Retinal pigment epithelial cell (primary cell): ENCODE measurements around the gene PTGER4.

Source experiments
- DNase-seq: peaks from one replicate; pipeline ENCODE4 v3.0.0-alpha.2; 2010; ENCODE audit warnings: low read depth
- H3K4me3 ChIP-seq: 2 replicates; pipeline ENCODE4 v1.5.1; 2011; ENCODE audit warnings: mild to moderate bottlenecking, low read length, control low read depth, moderate library complexity
- CTCF ChIP-seq: conservative IDR thresholded peaks from 2 replicates; pipeline ENCODE4 v1.5.1; 2011; ENCODE audit warnings: low read depth, low read length, control low read depth, inconsistent platforms

The PTGER4 gene

GRCh38 chr5:40674661-40675235 is 5.0 kb upstream of the PTGER4 start:
- no peak overlapping the region for H3K4me3 ChIP-seq
- TF ChIP-seq CTCF = no peak
- DNase-seq = no peak

- no peak overlapping the region for H3K4me3 ChIP-seq
- no peak for TF ChIP-seq CTCF
- no peak for DNase-seq
These were observed 4.2 kb upstream of the PTGER4 start for GRCh38 chr5:40675396-40676133.

- TF ChIP-seq CTCF = no peak
- DNase-seq = peak; percentile 61
- H3K4me3 ChIP-seq = no peak overlapping the region
These were observed 2.9 kb upstream of the PTGER4 start for GRCh38 chr5:40676613-40677343.

GRCh38 chr5:40677456-40677855 is 2.3 kb upstream of the PTGER4 start:
- H3K4me3 ChIP-seq = no peak overlapping the region
- DNase-seq = no peak
- no peak for TF ChIP-seq CTCF

GRCh38 chr5:40678026-40678425 is 1.7 kb upstream of the PTGER4 start:
- DNase-seq = no peak
- peak overlapping the region; percentile 87 for H3K4me3 ChIP-seq
- TF ChIP-seq CTCF = no peak

- H3K4me3 ChIP-seq = peak overlapping the region; percentile 87
- TF ChIP-seq CTCF = no peak
- DNase-seq = no peak
These were observed 1.1 kb upstream of the PTGER4 start for GRCh38 chr5:40678460-40679147.
